ENCODE results near the gene PSMC4.

DNA sequence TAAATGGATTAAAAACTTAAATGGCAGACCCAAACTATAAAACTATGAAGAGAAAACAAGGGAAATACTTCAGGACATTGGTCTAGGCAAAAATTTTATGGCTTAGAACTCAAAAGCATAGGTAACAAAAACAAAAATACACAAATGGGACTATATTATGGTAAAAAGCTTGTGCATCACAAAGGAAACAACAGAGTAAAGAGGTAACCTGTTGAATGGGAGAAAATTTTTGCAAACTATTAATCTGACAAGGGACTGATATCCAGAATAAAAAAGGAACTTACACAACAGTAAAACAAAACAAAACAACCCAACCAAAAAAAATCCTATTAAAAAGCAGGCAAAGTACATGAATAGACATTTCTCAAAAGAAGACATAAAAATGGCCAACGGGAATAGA is 16.6 kb downstream of the PSMC4 start:
- TF ChIP-seq, protein P1, sequence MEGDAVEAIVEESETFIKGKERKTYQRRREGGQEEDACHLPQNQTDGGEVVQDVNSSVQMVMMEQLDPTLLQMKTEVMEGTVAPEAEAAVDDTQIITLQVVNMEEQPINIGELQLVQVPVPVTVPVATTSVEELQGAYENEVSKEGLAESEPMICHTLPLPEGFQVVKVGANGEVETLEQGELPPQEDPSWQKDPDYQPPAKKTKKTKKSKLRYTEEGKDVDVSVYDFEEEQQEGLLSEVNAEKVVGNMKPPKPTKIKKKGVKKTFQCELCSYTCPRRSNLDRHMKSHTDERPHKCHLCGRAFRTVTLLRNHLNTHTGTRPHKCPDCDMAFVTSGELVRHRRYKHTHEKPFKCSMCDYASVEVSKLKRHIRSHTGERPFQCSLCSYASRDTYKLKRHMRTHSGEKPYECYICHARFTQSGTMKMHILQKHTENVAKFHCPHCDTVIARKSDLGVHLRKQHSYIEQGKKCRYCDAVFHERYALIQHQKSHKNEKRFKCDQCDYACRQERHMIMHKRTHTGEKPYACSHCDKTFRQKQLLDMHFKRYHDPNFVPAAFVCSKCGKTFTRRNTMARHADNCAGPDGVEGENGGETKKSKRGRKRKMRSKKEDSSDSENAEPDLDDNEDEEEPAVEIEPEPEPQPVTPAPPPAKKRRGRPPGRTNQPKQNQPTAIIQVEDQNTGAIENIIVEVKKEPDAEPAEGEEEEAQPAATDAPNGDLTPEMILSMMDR (conservative IDR thresholded peaks at IDR 0.05 in 1 of 2, IDR thresholded peaks at IDR 0.05 in 1 of 2; ENCODE audit: extremely low read depth in 1 of 2, insufficient read depth in 1 of 2, low read depth in 1 of 2, low read length in 2 of 2), result no peak
- TF ChIP-seq EZH2 (IDR thresholded peaks at IDR 0.05; ENCODE audit: borderline replicate concordance, low read length), result no peak

Measured in mammary epithelial cell (primary cell).